HG03103 (cell line): ENCODE data around the gene SPATA31D1.
"Not testable (repeated sequence)": the region's sequence is repeated elsewhere in the genome, so short reads cannot be mapped to it uniquely, and the experiment has no call there.

ENCODE experiments used
- ATAC-seq: cut with Tn5 transposase; IDR thresholded peaks from one replicate; pipeline ENCODE4 v1.9.1; 2021; ENCODE audit warnings: low read depth; ENCODE audit not compliant: unreplicated experiment

Gene SPATA31D1

GRCh38 chr9:81988472-81988871, at the start of gene SPATA31D1:
TSS of gene SPATA31D1 (plus strand) at chr9:81988772. CDS start at chr9:81988819, 47 bp downstream.
- ATAC-seq: not testable (repeated sequence)

GRCh38 chr9:81943393-81943792, 45.2 kb upstream of the SPATA31D1 start, which contains the start of gene SPATA31D3:
TSS of gene SPATA31D3 (plus strand) at chr9:81943500. CDS start at chr9:81943586, 86 bp downstream.
- not testable (repeated sequence) for ATAC-seq

DNA sequence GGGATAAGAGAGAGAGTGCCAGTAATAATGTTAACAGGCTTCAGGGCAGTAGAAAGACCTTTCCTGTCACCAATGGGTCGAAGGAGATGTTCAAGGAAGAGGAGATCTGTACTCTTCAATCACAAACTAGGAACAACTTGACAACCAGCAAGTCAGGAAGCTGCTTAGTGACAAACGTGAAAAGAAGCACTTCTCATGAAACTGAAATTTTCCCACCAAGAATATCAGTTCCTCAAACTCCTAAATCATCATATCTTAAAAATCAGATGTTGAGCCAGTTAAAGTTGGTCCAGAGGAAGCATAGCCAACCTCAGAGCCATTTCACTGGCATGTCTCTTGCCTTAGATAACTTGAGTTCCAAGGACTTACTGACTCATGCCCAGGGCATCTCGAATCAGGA, 39.9 kb upstream of the SPATA31D1 start:
- ATAC-seq: not testable (repeated sequence)

DNA sequence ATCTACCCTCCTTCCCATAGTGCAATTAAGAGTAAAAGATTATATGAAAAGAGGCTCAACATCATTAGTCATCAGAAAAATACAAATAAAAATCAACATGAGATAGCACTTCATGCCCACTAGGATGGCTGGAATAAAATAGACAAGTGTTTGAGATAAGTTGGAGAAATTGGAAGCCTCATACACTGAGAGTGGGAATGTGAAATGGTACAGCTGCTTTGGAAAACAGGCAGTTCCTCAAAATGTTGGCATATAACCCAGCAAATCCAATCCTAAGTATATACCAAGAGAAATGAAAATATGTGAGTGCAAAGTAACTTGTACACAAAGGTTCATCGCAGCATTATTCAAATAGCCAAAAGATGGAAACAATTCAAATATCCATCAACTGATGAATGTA, 35.5 kb upstream of the SPATA31D1 start:
- ATAC-seq: no peak

DNA sequence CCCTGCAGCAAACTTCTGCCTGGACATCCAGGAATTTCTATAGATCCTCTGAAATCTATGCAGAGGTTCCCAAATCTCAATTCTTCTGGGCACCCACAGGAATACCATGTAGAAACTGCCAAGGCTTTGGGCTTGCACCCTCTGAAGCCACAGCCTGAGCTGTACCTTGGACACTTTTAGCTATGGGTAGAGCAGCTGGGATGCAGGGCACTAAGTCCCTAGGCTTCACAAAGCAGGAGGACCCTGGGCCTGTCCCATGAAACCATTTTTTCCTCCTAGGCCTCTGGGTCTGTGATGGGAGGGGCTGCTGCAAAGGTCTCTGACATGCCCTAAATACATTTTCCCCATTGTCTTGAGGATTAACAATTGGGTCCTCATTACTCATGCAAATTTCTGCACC, 32.9 kb upstream of the SPATA31D1 start:
- ATAC-seq: no peak

- ATAC-seq: no peak
Measured at GRCh38 chr9:81964218-81965171, 24.1 kb upstream of the SPATA31D1 start.

DNA sequence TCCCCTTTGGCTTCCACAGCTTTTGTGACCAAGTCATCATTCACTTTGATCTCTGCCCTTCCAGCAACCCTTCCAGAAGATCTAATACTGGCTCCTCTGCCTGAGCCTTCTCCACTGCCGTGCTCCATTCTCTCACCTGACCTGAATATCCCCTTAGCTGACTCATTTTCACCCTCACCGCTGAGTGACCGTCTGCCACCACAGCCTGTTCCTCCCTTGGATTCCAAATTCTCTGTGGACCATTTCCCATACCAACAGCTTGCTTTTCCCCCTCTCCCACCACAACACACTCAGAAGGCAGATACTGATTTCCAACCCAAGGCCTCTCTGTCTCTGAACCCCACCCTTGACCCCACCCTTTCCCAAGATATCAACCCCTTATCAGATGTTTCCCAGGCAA, 20.5 kb upstream of the SPATA31D1 start:
- no peak for ATAC-seq

DNA sequence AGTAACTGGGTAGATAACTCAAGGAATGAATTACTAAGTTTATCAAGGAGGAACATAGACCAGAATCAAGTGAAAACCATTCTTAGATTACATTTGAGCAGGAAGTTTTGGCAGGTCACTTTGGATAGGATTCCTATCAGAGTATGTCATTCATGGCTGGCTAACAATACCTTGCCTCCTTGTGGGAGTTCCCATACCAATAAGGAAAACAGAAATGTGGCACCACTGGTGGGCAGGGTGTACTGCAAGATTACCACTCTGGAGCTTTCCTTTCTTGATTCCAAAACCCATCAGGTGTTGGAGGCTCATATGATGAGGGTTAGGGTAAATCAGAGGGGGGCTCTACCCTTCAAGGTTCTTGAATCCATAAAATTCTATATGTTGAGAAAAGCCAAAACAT, 18.6 kb upstream of the SPATA31D1 start:
- ATAC-seq: no peak

DNA sequence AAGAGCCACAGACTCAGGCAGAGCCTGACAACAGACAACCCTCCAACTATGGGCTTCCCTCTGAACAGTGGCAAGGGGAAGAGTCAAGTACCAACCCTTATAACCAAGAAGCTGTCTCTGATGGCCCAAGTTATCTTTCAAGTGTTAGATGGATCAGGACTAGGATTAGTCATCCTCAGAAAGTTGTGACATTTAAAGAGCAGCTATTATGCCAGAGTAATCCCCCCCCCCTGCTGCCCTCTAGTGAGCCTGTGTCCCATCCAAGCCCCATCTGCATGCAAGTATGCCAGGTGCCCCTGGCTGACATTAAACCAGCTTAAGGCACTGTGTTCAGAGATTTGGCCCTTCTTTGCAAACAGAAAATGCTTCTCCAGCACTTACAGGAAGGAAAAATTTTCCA, 16.8 kb upstream of the SPATA31D1 start:
- ATAC-seq: no peak

- ATAC-seq: no peak
Measured at GRCh38 chr9:81974764-81975163, 13.8 kb upstream of the SPATA31D1 start.

DNA sequence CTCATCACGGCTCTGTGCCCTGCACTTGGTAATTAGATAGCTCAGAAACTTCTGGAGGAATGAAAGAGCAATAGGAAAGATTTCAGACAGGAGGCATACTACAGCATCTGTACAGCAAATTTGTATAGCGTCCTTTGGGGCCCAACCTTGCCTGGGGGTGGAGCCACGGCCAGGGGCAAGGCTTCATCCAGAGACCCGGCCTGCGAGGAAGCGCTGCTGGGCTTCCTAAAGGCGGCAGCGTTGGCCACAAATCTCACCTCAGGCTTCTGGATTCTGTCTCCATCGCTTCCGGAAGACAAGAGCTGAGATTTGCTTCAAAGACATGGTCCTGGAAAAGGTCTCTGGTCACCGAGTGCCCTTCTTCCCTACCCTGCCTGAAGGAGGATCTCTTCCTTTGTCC, 12.2 kb upstream of the SPATA31D1 start:
- ATAC-seq: no peak

DNA sequence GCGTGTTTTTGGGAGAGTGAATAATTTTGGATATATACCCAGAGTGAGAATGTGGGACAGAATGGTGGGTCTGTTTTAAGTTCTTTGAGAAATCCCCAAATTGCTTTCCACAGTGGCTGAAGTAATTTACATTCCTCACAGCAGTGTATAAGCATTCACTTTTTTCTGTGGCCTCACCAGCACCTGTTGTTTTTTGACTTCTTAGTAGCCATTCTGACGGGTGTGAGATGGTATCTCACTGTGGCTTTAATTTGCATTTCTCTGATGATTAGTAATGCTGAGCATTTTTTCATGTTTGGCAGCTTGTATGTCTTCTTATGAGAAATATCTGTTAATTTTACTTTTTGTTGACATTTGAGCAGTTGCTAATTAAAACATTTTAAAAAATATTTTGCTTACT, 9.4 kb upstream of the SPATA31D1 start:
- ATAC-seq: no peak

DNA sequence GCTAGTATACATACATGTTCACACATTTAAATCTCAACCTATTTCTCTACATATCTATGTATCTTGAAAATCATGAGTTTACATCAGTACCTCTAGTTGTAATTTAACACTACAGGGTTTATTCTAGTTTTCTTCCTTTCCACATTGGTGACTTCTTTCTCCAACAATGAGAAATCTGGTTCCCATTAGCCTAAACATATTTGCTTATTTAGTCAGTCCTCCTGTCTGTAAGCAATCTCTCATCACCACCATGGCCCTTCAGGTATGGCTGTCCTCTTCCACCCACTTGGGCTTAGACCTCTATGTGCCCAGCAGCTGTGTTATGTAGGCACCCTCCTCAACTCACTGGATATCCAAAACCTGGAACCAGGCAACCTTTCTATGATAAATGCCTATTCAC, 8.0 kb upstream of the SPATA31D1 start:
- ATAC-seq: no peak

- ATAC-seq: no peak
Measured at GRCh38 chr9:81981883-81982282, 6.7 kb upstream of the SPATA31D1 start.

DNA sequence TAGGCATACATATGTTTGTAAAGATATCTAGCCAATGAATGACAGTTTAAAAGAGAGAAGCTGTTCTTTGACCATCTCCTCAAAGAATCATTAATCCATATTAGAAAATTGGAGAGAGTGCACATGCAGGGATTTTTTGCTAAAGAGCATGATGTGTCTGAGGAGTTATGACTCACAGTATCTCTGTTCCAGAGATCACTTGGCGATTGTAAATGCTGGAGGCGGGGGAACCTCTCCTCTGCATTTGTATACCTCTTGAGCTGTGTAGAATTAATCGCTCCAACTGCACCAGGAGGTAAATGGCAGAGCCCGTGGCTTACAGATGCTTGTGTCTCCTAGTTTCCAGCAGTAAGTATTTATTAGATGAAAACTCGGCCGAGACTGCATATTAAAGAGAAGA, 3.6 kb upstream of the SPATA31D1 start:
- no peak for ATAC-seq

DNA sequence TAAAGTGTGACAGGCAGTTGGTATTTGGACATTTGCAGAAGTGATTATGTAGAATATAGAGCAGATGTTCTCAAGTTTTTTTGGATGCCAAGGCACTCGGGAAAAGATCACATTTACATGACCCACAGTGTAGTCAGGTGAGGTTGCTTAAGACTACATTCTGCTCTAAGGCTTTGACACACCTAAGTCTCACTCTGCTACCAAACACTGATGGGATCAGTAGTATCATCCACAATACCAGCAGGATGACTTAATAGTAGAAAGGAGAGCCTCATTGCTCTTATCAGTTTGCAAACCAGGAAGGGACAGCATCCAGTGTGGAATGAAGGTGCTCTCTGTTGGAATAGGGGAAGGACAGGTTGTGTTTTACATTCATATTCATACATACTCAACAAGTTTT, 2.5 kb upstream of the SPATA31D1 start:
- no peak for ATAC-seq

DNA sequence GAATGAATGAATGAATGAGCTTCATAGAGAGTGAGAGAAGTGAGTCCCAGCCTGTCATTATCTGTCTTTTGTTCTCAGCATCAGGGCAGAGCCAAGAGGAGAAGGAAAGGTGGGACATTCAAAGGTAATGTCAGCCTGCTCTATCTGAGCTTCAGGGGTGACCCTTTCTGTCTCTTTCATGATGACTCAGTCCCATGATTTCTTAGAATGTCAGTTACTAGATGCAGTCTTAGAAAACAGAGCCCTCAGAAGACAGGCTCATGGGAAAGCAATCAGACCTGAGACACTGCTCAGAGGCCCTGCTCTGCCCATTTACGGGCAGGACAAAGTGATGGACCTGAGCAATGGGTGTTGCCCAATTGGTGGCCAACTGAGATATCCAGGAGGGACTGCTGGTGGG, 1.1 kb downstream of the SPATA31D1 start:
- ATAC-seq: no peak

GRCh38 chr9:81993656-81994055, 5.1 kb downstream of the SPATA31D1 start:
- ATAC-seq: no peak

DNA sequence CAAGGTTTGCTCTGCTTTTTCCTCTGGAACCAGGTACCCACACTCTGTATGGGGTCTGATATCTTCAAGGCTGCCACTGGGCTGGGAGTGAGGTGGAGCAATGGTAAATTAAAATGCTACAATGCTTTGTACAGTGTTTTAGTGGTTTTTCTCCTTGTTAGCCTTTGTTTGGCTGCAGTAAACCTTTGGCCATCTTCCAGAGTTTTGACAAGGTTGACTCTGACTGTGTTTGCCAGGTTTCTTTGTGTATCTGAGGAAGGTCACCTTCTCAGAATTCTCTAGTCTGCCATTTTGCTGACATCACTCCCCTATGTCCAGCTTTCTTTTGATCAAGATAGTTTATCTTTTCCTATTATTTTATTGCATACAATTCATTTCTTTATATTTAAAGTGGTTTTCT, 11.2 kb downstream of the SPATA31D1 start:
- no peak for ATAC-seq

GRCh38 chr9:82010711-82011110, 22.1 kb downstream of the SPATA31D1 start:
- no peak for ATAC-seq

DNA sequence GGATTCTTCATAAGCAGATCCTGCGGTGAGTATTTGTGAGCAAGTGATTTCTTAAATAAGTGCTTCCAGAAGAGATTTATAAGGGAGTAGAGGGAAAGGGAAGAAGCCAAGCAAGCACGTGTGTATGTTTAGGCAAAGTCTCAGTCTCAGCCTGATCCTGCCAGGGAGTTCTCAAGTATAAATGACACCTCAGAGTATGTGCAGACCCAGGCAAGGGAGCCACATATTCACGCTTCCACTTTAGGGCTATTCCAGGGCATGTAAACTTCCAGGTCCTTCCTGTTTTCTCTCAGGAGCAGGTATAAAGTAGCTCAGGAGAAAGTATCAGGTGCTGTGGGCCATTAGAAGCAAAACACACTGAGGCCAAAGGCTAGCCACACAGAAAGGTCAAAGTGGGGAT, 22.6 kb downstream of the SPATA31D1 start:
- no peak for ATAC-seq

GRCh38 chr9:82012276-82012675, 23.7 kb downstream of the SPATA31D1 start:
- ATAC-seq: no peak
